ENCODE measurements around the gene DCLRE1B. TPM values are rescaled to one million over a fixed set of nuclear protein-coding genes. Genes with fewer than 3 reads are reported as not detected.

The DCLRE1B gene
- total and polyA plus RNA-seq, 12 donors, result 1.1 to 6.1 (median 3.8) TPM

DNA sequence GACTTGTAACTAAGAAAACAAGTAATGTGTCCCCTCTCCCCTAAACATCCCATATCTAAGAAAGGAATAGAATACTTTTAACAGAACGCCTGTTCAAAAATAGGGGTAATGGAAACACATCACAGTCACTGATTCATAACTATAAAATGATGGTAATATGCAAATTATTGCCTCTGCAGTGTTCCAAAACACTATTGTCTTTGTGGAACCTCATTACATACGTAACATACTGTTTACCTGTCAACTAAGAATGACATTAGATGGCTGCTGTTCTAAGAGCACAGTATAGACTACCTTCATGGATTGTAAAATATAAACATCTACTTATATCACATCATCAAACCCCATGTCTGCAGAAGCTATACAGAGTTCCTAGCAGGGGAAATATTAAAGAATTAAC, 14.3 kb upstream of the DCLRE1B start:
- WGBS, 4 donors, result 64 to 72% (median 69%) methylated on average over 2 of the region's 2 CpGs

DNA sequence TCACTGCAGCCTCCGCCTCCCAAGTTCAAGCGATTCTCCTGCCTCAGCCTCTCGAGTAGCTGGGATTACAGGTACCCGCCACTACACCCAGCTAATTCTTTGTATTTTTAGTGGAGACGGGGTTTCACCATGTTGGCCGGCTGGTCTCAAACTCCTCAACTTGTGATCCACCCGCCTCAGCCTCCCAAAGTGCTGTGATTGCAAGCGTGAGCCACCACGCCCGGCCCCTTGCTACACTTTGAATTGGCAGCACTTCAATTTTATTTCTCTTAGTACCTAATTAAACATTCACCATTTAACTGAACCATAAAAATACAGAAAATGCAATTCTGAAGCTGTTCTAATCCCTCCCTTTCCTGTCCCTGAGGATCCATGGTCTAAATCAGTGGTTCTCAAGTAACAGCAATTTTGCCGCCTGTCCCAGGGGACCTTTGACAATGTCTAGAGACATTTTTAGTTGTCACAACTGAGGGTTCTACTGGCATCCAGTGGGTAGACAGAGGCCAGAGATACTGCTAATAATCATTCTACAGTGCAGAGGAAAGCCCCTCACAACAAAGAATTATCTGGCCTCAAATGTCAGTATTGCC, 13.4 kb upstream of the DCLRE1B start:
- Histone ChIP-seq H3K4me1 (replicated peaks in 1 of 2) (no peaks in the 10 kb centered on the region), H3K27ac (no peak overlapping the region), H3K9me3 (replicated peaks in 1 of 3) (no peaks in the 10 kb centered on the region), H3K36me3 (replicated peaks in 1 of 2) (peaks cover 0 to 19% of the 10 kb centered on the region in 2 donors), H3K27me3 (no peaks in the 10 kb centered on the region), H3K4me3 (no peak overlapping the region)
- WGBS, 4 donors, result 89 to 91% (median 90%) methylated on average over 10 to 11 of the region's 11 CpGs
- DNase-seq, result no peak
- TF ChIP-seq POLR2A (IDR thresholded peaks at IDR 0.05) (no peak), CTCF (IDR thresholded peaks at IDR 0.05) (no peak)
- intact Hi-C loops (cut with DNase I), result no loop called here

More for the DNA sequence above, 14.3 kb upstream of the DCLRE1B start:
- Histone ChIP-seq H3K27me3 (no peaks in the 10 kb centered on the region), H3K36me3 (replicated peaks in 1 of 2) (peaks cover 0 to 14% of the 10 kb centered on the region in 2 donors), H3K27ac (no peak overlapping the region), H3K4me3 (no peak overlapping the region), H3K4me1 (replicated peaks in 1 of 2) (no peaks in the 10 kb centered on the region), H3K9me3 (replicated peaks in 1 of 3) (no peaks in the 10 kb centered on the region)
- DNase-seq, result no peak
- TF ChIP-seq POLR2A (IDR thresholded peaks at IDR 0.05) (no peak), CTCF (IDR thresholded peaks at IDR 0.05) (no peak)
- intact Hi-C loops (cut with DNase I), result no loop called here

DNA sequence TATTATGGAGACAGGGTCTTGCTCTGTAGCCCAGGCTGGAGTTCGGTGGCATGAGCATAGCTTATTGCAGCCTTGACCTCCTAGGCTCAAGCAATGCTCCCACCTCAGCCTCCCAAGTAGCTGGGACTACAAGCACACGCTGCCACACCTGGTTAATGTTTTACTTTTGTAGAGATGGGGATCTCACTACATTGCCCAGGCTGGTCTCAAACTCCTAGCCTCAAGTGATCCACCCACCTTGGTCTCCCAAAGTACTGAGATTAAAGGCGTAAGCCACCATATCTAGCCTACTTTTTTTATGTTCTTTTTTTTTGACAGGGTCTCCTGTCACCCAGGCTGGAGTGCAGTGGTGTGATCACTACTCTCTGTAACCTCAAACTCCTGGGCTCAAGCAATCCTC, 11.9 kb upstream of the DCLRE1B start:
- Histone ChIP-seq H3K27me3 (no peaks in the 10 kb centered on the region), H3K27ac (no peak overlapping the region), H3K36me3 (replicated peaks in 1 of 2) (peaks cover 0 to 34% of the 10 kb centered on the region in 2 donors), H3K4me1 (replicated peaks in 1 of 2) (no peaks in the 10 kb centered on the region), H3K9me3 (replicated peaks in 1 of 3) (no peaks in the 10 kb centered on the region), H3K4me3 (no peak overlapping the region)
- TF ChIP-seq POLR2A (IDR thresholded peaks at IDR 0.05), result no peak
- no peak for TF ChIP-seq CTCF (IDR thresholded peaks at IDR 0.05)
- intact Hi-C loops (cut with DNase I), result no loop called here
- WGBS, 4 donors, result 79 to 96% (median 90%) methylated on average over 3 of the region's 3 CpGs
- DNase-seq, result no peak

DNA sequence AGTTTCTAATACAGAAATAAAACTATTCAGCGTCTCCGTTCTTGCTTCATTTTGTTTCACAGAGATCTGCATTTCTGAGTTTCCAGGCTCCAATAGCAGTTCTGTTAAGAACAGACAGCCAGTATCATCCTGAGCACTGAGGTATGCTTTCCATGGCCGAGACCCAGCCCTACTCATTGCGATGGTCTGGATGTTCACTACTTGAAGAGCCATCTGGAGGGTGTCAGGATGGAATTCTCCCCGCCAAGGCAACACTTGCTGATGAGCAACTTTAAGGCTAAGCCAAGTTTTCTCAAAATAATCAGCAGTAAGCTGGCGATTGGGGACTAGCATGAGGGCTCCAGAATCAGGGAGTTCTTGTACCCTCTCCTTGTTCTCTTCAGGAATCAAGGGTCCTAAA, 10.0 kb upstream of the DCLRE1B start:
- Histone ChIP-seq H3K27me3 (no peaks in the 10 kb centered on the region), H3K9me3 (replicated peaks in 1 of 3) (no peaks in the 10 kb centered on the region), H3K27ac (no peak overlapping the region), H3K4me1 (replicated peaks in 1 of 2) (peaks cover 0 to 14% of the 10 kb centered on the region in 2 donors), H3K4me3 (no peak overlapping the region), H3K36me3 (replicated peaks in 1 of 2) (peaks cover 0 to 49% of the 10 kb centered on the region in 2 donors)
- DNase-seq, result no peak
- WGBS, 4 donors, result 93 to 98% (median 96%) methylated on average over 6 of the region's 6 CpGs
- intact Hi-C loops (cut with DNase I), result no loop called here
- TF ChIP-seq POLR2A (IDR thresholded peaks at IDR 0.05) (no peak), CTCF (IDR thresholded peaks at IDR 0.05) (no peak)
